Body of pancreas (tissue), 4 donors: Measurements from ENCODE around the gene AP3M1. TPM values are rescaled to one million over a fixed set of nuclear protein-coding genes. Genes with fewer than 3 reads are reported as not detected.

ENCODE experiments used
- ATAC-seq: fragments of 150-250 bp; one replicate; pipeline ENCODE4 v1.9.1; 2016
- DNase-seq, 4 donors: peaks; one replicate each; pipeline ENCODE4 v3.0.0-alpha.2; 2019
- H3K27ac ChIP-seq, 4 donors: fragments of 200-600 bp; sonication (generic); 1 replicate in 3 of 4; 2 replicates in 1 of 4; pipeline versions ENCODE4 v1.5.1 to v1.6.1; 2016 to 2019; ENCODE audit warnings: mild to moderate bottlenecking in 1 of 4, mixed read lengths in 1 of 4, moderate library complexity in 1 of 4
- H3K27me3 ChIP-seq, 2 donors: fragments of 200-600 bp; sonication (generic); one replicate each; pipeline ENCODE4 v1.6.0; 2016; ENCODE audit warnings: mild to moderate bottlenecking in 1 of 2
- H3K36me3 ChIP-seq, 2 donors: fragments of 200-600 bp; sonication (generic); replicated peaks in 1 of 2; 2 replicates each; pipeline ENCODE4 v1.5.1; 2016; ENCODE audit warnings: low read depth in 2 of 2; ENCODE audit not compliant: insufficient read depth in 1 of 2
- H3K4me1 ChIP-seq: fragments of 200-600 bp; sonication (generic); one replicate; pipeline ENCODE4 v1.6.0; 2016
- H3K4me3 ChIP-seq, 2 donors: fragments of 200-600 bp; sonication (generic); 1 replicate in 1 of 2; 2 replicates in 1 of 2; pipeline ENCODE4 v1.5.1; 2016 to 2019
- H3K9me3 ChIP-seq, 3 donors: fragments of 200-600 bp; sonication (generic); 1 replicate in 2 of 3; 2 replicates in 1 of 3; pipeline ENCODE4 v1.5.1; 2016
- POLR2A ChIP-seq, 3 donors: fragments of 450-650 bp; IDR thresholded peaks; one replicate each; pipeline ENCODE4 v1.6.1; 2016; ENCODE audit warnings: antibody characterized with exemption in 3 of 3, mild to moderate bottlenecking in 2 of 3
- WGBS, 2 donors: methylation state at CpG; one replicate each; pipeline ENCODE4 v1.1.5; 2017; 5-methylcytosine and 5-hydroxymethylcytosine counted together
- intact Hi-C: fragments of 100-400 bp; cut with DNase I; formaldehyde crosslinking; loops from one replicate; pipeline ENCODE4 v1.15.1; 2023
- total RNA-seq, 2 donors: library from RNA; depleted of rRNA; stranded (reverse); fragments of >200 nt; gene quantifications; one replicate each; pipeline ENCODE4 v1.1.0, GENCODE V29; 2016
- TF ChIP-seq, protein P1 (sequence below), 7 experiments: fragments of 450-650 bp in 4 of 7; fragments of 200-600 bp in 3 of 7; sonication (generic) in 3 of 7; IDR thresholded peaks; one replicate each; pipeline ENCODE4 v1.5.1; 2016 to 2019; ENCODE audit warnings: antibody characterized with exemption in 7 of 7

The AP3M1 gene
- total RNA-seq, 2 donors from 2014 or later, result 7.9 to 17.1 TPM

DNA sequence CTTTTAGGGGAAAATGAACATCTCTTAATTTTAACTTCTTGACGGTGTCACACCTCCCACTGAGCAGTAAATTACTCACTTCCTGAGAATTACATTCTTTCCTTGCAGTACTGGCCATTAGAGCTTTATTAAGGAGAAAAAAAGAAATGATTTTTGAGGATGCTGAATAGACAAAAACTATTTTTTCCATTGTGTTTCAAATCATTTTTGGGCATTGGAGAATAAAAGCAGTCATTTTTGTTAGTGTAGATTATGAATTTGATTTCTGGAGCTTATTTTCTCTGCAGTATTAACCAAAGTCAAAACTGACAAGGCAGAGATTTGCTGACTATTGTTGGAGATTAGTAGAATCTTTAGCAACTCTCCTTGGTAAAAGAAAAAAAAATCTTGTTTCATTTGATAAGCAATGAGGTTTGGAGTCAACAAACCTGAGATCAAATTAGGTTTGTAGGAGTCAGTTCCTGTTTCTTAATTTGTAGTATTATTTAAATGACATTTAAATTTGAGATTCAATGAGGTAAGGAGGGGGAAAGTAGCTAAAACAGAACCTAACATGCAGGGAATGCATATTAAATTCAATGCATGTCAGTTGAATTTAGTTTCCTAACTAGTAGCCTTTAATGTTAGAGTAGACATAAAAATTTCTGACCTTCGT lies 70.6 kb downstream of the AP3M1 start:
- Histone ChIP-seq H3K4me1 (no peaks in the 10 kb centered on the region), H3K9me3 (no peaks in the 10 kb centered on the region), H3K27ac (no peak overlapping the region), H3K4me3 (no peak overlapping the region), H3K27me3 (no peaks in the 10 kb centered on the region), H3K36me3 (peaks cover 0 to 7% of the 10 kb centered on the region in 2 donors)
- no peak for TF ChIP-seq POLR2A (IDR thresholded peaks at IDR 0.05)
- TF ChIP-seq, protein P1, sequence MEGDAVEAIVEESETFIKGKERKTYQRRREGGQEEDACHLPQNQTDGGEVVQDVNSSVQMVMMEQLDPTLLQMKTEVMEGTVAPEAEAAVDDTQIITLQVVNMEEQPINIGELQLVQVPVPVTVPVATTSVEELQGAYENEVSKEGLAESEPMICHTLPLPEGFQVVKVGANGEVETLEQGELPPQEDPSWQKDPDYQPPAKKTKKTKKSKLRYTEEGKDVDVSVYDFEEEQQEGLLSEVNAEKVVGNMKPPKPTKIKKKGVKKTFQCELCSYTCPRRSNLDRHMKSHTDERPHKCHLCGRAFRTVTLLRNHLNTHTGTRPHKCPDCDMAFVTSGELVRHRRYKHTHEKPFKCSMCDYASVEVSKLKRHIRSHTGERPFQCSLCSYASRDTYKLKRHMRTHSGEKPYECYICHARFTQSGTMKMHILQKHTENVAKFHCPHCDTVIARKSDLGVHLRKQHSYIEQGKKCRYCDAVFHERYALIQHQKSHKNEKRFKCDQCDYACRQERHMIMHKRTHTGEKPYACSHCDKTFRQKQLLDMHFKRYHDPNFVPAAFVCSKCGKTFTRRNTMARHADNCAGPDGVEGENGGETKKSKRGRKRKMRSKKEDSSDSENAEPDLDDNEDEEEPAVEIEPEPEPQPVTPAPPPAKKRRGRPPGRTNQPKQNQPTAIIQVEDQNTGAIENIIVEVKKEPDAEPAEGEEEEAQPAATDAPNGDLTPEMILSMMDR (IDR thresholded peaks at IDR 0.05), result no peak
- intact Hi-C loops, result loop anchor here (10.0 kb wide), 1 partner anchor 195 kb away; no protein-coding TSS in a partner anchor
- ATAC-seq (no peak), DNase-seq (no peak)
- WGBS, 2 donors, result 68 to 69% methylated on average over 2 of the region's 2 CpGs

DNA sequence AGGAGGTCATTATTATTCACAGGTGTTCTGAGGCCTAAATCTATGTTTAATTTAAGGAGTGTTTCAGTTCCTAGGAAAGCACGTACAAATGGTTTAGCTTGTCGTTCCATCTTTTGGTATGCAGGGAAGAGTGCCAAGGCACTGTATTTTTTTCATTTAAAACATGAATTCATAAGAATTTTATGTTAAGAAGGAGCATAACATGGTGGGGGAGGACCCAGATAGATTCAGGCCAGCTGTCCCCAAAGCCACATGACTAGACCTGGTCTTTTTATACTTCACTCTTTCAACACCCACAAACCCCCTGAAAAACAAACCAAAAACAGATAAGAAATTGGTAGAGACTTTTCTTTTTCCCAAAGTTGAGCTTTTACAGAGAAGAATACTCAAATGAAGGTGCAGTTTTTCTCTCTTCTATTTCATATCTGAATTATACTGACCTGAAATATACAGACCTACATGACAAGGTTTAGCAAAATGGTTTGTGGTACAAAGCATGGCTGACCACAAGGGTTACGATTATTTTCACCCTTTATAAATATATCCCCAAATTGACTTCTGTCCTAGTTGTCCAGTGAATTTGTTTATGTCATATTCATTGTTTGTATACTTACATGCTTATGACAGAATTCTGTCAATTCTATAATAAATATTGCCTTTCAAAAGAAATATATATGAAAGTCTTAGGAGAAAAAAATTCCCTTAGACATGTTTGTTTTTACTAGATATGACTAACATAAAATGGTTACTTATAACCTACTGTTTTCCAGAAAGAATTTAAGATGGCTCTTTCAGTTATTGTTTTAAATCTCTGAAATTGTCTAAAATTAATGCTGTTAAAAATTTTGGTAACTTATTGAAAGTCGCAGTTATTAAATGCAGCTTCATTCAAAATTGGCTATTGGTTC lies 71.3 kb downstream of the AP3M1 start:
- no peak for ATAC-seq
- Histone ChIP-seq H3K4me1 (no peaks in the 10 kb centered on the region), H3K27ac (no peak overlapping the region), H3K36me3 (peaks cover 0 to 3% of the 10 kb centered on the region in 2 donors), H3K9me3 (no peaks in the 10 kb centered on the region), H3K4me3 (no peak overlapping the region), H3K27me3 (no peaks in the 10 kb centered on the region)
- intact Hi-C loops, result no loop called here
- no peak for DNase-seq
- WGBS, 2 donors, result 76 to 79% methylated on average over 4 of the region's 4 CpGs
- TF ChIP-seq POLR2A (IDR thresholded peaks at IDR 0.05), result no peak
- TF ChIP-seq, protein P1 (IDR thresholded peaks at IDR 0.05), result no peak

DNA sequence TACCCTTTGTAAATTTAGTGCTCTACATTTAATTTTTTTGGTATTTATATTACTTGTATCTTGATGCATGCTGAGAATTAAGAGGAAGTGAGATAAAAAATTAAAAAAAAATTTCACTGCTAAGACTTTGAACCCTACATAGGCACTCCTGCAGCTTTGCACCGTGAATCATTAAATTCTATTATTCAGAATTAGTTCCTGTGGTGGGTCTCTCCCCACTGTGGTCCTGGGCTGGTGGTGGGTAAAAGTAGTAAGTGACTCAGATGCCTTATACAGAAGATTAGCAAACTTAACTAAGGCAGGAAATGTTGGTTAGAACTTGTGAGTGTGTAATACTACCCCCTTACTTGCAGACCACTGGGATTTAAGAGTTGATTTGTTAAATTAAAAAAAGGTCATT lies 72.6 kb downstream of the AP3M1 start:
- Histone ChIP-seq H3K9me3 (no peaks in the 10 kb centered on the region), H3K4me3 (no peak overlapping the region), H3K36me3 (peaks cover 0 to 12% of the 10 kb centered on the region in 2 donors), H3K27me3 (no peaks in the 10 kb centered on the region), H3K27ac (no peak overlapping the region), H3K4me1 (no peaks in the 10 kb centered on the region)
- intact Hi-C loops, result no loop called here
- DNase-seq, result no peak
- 41 to 43% methylated on average over 1 of the region's 1 CpG for WGBS, 2 donors
- no peak for TF ChIP-seq POLR2A (IDR thresholded peaks at IDR 0.05)
- TF ChIP-seq, protein P1 (IDR thresholded peaks at IDR 0.05), result no peak
- ATAC-seq, result no peak

DNA sequence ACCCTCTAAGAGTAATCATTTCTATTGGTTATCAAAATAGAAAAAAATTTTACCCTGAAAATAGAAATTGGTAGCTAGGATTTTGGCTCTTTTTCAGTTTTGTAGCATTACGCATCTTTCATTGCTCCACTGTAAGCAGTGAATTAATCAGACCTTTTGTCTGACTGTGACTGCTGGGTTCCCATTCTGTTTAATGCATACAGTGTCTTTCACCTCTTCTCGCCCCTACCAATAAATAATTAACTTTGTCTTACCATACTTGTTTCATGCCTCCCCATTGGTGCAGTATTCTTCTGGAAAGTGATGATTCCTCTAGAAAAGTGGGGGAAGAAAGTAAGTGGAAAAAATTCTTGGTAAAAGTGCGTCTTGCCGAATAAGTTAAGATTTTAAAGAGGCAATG lies 73.2 kb downstream of the AP3M1 start:
- intact Hi-C loops, result no loop called here
- Histone ChIP-seq H3K4me1 (no peaks in the 10 kb centered on the region), H3K36me3 (peaks cover 0 to 14% of the 10 kb centered on the region in 2 donors), H3K9me3 (no peaks in the 10 kb centered on the region), H3K27me3 (no peaks in the 10 kb centered on the region), H3K27ac (no peak overlapping the region), H3K4me3 (no peak overlapping the region)
- DNase-seq (no peak), ATAC-seq (no peak)
- TF ChIP-seq, protein P1 (IDR thresholded peaks at IDR 0.05), result no peak
- TF ChIP-seq POLR2A (IDR thresholded peaks at IDR 0.05), result no peak
- WGBS, 2 donors, result 89 to 94% methylated on average over 4 of the region's 4 CpGs
